CD4-positive, alpha-beta T cell treated with Interleukin-10 for 1 hour (primary cell): ENCODE measurements around the gene MAP3K13.
"Not testable (repeated sequence)": the region's sequence is repeated elsewhere in the genome, so short reads cannot be mapped to it uniquely, and the experiment has no call there.

Experiments
- DNase-seq: peaks from one replicate; pipeline ENCODE4 v3.0.0-alpha.2; 2020

MAP3K13 gene

GRCh38 chr3:185341616-185342458 lies 21.1 kb upstream of the MAP3K13 start:
- DNase-seq, result no peak

DNA sequence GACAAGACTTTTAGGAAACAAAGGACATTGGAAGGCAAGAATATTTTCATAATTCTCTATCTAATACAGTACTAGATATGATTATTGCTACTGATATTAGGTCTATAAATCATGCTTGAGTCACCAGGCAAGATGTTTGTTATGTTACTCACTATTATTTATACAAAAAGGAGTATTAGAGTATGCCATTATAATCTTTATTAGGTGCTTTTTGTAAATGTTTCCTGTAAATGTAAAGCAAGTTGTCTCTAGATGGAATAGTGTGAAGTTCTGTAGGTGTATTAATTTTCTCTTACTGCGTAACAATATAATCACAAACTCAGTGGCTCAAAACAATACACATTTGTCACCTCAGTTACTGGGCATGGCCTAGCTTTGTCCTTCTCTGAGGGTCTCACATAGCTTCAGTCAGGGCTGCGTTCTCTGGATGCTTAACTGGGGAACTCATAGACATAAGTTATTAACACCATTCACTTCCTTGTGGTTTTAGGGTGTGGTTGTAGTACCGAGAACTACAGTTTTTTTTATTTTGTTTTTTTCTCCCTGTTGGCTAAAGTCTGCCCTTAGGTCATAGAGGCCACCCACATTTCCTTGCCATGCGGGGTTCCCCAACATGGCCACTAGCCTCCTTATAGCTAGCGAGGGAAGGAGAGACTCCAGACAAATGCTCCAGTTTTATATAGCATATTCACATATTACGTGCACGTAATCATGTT lies 20.3 kb upstream of the MAP3K13 start:
- no peak for DNase-seq

- no peak for DNase-seq
Observed at GRCh38 chr3:185347399-185347798, 15.5 kb upstream of the MAP3K13 start.

DNA sequence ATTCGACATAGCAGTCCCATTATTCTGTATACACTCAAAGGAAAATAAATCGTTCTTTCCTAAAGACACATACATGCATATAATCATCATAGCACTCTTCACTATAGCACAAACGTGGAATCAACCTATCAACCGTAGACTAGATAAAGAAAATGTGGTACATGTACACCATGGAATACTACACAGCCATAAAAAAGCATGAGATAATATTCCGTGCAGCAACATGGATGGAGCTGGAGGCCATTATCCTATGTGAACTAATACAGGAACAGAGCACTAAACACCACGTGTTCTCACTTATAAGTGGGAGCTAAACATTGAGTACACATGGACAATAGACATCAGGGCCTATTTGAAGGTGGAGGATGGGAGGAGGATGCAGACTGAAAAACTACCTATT lies 12.1 kb upstream of the MAP3K13 start:
- no peak for DNase-seq

DNA sequence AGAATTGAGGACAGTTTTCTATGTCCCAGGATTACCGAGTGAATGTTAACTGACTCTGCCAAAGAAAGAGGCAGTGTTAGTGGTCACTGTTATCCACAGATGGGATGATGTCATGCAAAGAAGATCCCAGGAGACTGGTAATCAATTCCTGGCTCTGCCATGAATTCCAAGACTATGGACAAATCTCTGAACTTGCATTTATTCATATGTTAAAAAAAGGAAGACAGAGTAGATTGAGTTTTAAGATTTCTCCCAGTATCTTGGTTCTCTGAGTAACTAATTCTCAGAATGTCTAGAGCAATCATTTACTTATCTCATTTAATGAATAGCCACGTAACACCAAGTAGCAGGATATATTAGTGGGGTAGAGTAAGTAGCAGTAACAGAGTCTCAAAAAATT lies 11.5 kb upstream of the MAP3K13 start:
- no peak for DNase-seq

- DNase-seq, result no peak
Observed at GRCh38 chr3:185353225-185353624, 9.7 kb upstream of the MAP3K13 start.

DNA sequence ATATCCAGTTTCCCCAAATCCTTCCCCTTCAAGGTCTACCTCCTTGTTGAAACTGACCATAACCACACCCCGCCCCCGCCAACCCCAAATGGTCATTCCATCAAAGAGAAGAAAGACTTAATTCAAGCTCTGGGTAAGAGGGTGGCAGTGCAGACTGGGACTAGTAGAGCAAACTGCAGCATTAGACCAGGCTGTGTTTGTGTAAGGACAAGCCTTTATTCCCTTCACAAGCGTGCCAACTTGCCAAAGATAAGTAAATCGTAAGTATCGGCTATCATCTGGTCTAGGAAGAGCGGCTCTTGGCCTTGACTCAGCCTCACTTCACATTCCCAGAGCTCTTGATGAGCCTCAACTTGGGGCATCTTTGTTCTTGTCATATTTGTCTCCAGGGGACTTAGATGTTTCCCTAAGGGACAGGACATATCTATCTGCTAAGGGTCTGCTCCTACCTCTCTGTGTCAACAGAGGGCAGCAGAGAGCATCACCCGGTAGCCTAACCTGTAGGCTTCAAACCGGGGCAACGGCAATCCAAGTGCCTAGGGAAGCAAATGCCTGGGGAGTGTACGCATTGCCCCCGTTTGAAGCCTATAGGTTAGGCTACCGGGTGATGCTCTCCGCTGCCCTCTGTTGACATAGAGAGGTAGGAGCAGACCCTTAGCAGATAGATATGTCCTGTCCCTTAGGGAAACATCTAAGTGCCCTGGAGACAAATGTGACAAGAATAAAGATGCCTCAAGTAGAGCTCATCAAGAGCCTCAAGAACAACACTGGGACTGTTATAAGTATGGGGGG lies 8.9 kb upstream of the MAP3K13 start:
- peak; percentile 63 for DNase-seq

GRCh38 chr3:185356499-185356898 lies 6.4 kb upstream of the MAP3K13 start:
- DNase-seq, result no peak

DNA sequence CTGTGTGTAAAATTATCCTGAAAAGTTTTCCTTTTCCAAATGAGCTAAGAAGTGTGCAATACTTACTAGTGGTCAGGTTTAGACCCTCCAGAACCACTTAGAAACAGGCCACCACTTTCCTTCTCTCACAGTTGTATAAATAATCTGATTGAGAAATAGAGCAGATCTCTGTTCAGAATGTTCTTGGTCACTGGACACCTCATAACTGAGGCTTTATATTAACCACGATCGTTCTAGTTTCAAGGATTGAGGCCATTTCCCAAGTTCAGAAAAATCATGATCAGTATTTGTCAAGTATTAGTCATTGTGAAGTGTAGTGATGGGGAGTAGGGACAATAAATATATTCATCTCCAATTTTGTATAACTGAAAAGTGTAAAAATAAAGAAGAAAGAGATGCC lies 1.0 kb upstream of the MAP3K13 start:
- no peak for DNase-seq

DNA sequence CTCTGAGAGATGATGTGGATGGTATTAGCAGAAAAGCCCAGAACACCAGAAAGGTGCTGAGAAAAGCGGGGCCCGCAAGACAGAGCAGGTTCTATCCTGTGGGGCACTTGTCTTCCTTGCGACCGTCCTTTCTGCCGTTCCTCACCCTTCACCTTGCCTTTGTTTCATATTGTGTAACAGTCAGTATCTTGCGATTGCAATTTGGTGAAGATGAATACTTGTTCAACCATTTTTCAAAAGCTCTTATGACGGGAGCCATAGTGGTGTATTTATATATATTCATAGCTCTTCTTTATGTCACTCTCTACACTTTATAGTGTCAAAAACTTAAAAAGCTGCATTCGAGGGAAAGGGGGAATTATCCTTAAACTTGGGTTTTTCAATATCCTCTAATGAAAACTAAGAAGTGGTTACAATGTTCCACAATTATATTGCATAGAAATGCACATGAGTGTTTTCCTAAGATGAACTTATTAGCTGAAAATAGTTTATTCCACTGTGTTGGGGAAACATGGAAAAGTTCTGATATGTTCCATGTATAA lies 797 bp downstream of the MAP3K13 start:
- no peak for DNase-seq

DNA sequence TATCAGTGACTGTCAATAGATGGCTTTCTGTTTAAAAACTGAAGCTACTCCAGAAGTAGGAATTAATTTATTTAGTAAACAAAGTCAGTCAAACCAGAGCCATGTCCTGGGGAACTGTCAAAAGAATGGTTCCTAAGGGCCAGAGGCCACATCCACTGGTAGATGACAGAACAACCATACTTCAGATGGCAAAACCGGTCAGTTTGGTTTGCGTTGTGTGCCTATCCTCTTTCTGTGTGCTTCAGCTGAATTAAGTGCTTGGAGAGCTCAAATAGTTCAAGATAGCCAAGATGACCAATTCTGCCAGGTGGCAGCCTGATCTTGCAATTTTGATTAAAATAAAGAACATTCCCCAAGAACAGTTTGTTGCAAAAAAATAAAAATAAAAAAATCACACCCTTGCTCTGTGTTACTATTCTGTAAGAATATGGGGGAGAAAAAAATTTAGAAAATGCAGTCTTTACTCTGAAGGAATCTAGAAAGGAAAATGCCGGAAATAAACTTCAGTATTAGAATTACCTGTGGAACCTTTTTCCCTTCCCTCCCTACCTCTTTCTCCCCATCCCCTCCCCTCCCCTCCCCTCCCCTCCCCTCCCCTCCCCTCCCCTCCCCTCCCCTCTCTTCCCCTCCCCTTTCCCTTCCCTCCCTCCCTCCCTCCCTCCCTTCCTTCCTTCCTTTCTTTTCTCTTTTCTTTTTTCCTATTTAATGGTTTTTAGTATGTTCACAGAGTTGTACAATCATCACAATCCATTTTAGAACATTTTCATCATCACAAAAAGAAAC lies 2.5 kb downstream of the MAP3K13 start:
- no peak for DNase-seq

DNA sequence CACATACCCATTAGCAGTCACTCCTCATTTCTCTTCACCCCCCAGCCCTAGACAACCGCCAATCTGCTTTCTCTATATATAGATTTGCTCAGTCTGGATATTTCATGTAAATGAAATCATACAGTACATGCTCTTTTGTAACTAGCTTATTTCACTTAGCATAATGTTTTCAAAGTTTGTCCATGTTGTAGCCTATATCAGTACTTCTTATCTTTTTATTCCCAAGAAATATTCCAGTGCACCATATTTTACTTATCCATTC lies 3.1 kb downstream of the MAP3K13 start:
- DNase-seq, result no peak

DNA sequence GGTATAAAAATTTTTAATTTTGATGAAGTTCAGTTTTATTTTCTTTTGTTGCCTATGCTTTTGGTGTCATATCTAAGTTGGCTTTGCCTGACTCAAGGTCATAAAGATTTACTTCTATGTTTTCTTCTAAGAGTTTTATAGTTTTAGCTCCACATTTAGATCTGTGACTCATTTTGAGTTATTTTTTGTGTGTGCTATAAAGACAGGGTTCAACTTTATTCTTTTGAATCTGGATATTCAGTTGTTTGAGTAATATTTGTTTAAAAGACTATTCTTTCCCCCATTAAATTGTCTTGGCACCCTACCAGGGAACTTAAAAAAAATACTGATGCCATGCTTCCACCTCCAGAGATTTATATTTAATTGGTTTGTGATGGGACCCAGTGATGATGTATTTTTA lies 4.0 kb downstream of the MAP3K13 start:
- DNase-seq, result no peak

GRCh38 chr3:185370349-185370748 lies 7.4 kb downstream of the MAP3K13 start:
- DNase-seq, result not testable (repeated sequence)

- DNase-seq, result no peak
Observed at GRCh38 chr3:185371306-185372074, 8.6 kb downstream of the MAP3K13 start.

GRCh38 chr3:185381320-185382058 lies 18.6 kb downstream of the MAP3K13 start:
- no peak for DNase-seq

DNA sequence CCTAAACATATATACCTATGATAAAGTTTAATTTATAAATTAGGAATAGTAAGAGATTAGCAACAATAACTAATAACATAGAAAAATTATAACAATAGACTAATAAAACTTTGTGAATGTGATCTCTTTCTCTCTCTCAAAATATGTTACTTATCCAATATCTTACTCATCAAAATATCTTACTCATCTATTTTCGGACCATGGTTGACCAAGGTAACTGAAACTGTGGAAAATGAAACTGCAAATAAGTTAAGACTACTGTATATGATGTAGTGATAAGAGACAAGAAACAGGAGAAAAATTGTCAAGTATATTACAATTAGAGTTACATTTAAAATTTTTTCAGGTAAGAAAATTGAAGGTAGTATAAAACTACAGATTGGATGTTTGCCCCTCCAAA lies 19.2 kb downstream of the MAP3K13 start:
- DNase-seq, result no peak

GRCh38 chr3:185386515-185386914 lies 23.6 kb downstream of the MAP3K13 start:
- DNase-seq, result not testable (repeated sequence)

GRCh38 chr3:185387646-185388045 lies 24.7 kb downstream of the MAP3K13 start:
- no peak for DNase-seq

DNA sequence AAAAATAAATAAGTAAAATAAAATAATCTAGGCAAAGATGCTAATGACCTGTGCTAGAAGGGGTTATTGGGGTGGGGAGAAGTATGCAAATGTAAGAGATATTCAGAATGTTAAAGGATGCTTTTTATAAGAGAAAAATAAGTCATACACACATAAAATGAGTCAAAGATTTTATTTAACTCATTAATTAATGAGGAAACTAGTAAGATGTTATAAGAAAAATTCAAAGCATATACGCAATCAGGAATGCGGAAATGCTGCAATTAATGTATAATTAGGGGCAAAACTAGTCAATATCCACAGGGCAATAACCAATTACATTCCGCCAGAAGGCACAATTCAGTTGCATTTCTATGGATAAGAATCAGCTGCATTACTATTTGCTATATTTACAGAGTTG lies 30.1 kb downstream of the MAP3K13 start:
- no peak for DNase-seq

- no peak for DNase-seq
Observed at GRCh38 chr3:185397676-185398075, 34.7 kb downstream of the MAP3K13 start.
